Caco-2 (cell line): ENCODE results near the gene EMC10. TPM values are rescaled to one million over a fixed set of nuclear protein-coding genes. Genes with fewer than 3 reads are reported as not detected.
"Not testable (repeated sequence)": the region's sequence is repeated elsewhere in the genome, so short reads cannot be mapped to it uniquely, and the experiment has no call there.

Source experiments
- BruUV-seq: library from RNA; stranded (reverse); fragments of 400-500 nt; replicated peaks from 2 replicates; lab custom pipeline; 2021; lab: Mats Ljungman, UMichigan
- CTCF ChIA-PET: fragments of 300-600 bp; sonication (Branson Sonifier 250); formaldehyde crosslinking; loops from one replicate; lab custom pipeline; 2022; ENCODE audit warnings: antibody characterized with exemption; lab: Charles Lee
- POLR2A ChIA-PET: fragments of 300-600 bp; sonication (Branson Sonifier 250); formaldehyde crosslinking; loops from one replicate; lab custom pipeline; 2022; ENCODE audit warnings: antibody characterized with exemption; lab: Charles Lee
- DNase-seq, 2 experiments: peaks; one replicate each; pipeline versions ENCODE4 v3.0.0 to v3.0.0-alpha.2; 2020 to 2022
- H3K27me3 ChIP-seq: replicated peaks from 2 replicates; pipeline ENCODE4 v1.6.0; 2011; ENCODE audit warnings: low read length; ENCODE audit not compliant: control insufficient read depth, insufficient read depth
- H3K36me3 ChIP-seq: 2 replicates; pipeline ENCODE4 v1.5.1; 2011; ENCODE audit warnings: low read length; ENCODE audit not compliant: control insufficient read depth, insufficient read depth
- H3K4me1 ChIP-seq: fragments of 250-450 bp; sonication (Bioruptor Pico); 2 replicates; pipeline ENCODE4 v1.5.1; 2020; ENCODE audit warnings: mild to moderate bottlenecking
- H3K4me3 ChIP-seq: 2 replicates; pipeline ENCODE4 v1.5.1; 2011; ENCODE audit warnings: low read depth, mild to moderate bottlenecking, control low read depth, low read length
- H3K9me3 ChIP-seq: fragments of 250-450 bp; sonication (Bioruptor Pico); 2 replicates; pipeline ENCODE4 v1.5.1; 2020; ENCODE audit warnings: mild to moderate bottlenecking, moderate library complexity
- H3K27ac Mint-ChIP-seq: one replicate; pipeline ENCODE4 v1.8.0; 2022; ENCODE audit warnings: mixed read lengths; ENCODE audit not compliant: unreplicated experiment
- H3K27me3 Mint-ChIP-seq: one replicate; pipeline ENCODE4 v1.8.0; 2022; ENCODE audit warnings: mixed read lengths; ENCODE audit not compliant: insufficient read depth, unreplicated experiment
- H3K36me3 Mint-ChIP-seq: one replicate; pipeline ENCODE4 v1.8.0; 2022; ENCODE audit warnings: mild to moderate bottlenecking, mixed read lengths; ENCODE audit not compliant: insufficient read depth, unreplicated experiment
- H3K4me1 Mint-ChIP-seq: one replicate; pipeline ENCODE4 v1.8.0; 2022; ENCODE audit warnings: low read depth, mixed read lengths; ENCODE audit not compliant: unreplicated experiment
- H3K4me3 Mint-ChIP-seq: one replicate; pipeline ENCODE4 v1.8.0; 2022; ENCODE audit warnings: mild to moderate bottlenecking, moderate library complexity, mixed read lengths; ENCODE audit not compliant: unreplicated experiment
- H3K9me3 Mint-ChIP-seq: one replicate; pipeline ENCODE4 v1.8.0; 2022; ENCODE audit warnings: mixed read lengths; ENCODE audit not compliant: unreplicated experiment
- intact Hi-C: fragments of 100-400 bp; cut with micrococcal nuclease; formaldehyde crosslinking; loops from one replicate; pipeline ENCODE4 v1.10.0; 2022; ENCODE audit not compliant: unreplicated experiment
- total RNA-seq: library from RNA; stranded (reverse); gene quantifications from 2 replicates; pipeline ENCODE4 v1.2.3, GENCODE V29; 2022
- TF ChIP-seq, protein P1 (sequence below), 2 experiments: fragments of 200-600 bp in 1 of 2; IDR thresholded peaks; 1 replicate in 1 of 2; 2 replicates in 1 of 2; pipeline versions ENCODE4 v1.5.1 to v1.8.0; 2011 to 2022; ENCODE audit warnings: antibody characterized with exemption in 1 of 2, control low read depth in 1 of 2, inconsistent platforms in 1 of 2, low read depth in 1 of 2, low read length in 1 of 2, mild to moderate bottlenecking in 1 of 2, moderate library complexity in 1 of 2; ENCODE audit not compliant: insufficient read depth in 1 of 2, severe bottlenecking in 1 of 2, unreplicated experiment in 1 of 2

EMC10 gene
- total RNA-seq, 1 experiment from 2014 or later = 42.9 TPM

- no peaks in the 10 kb centered on the region for H3K4me1 Mint-ChIP-seq
- no peaks in the 10 kb centered on the region for H3K27me3 ChIP-seq
These were observed 46.6 kb downstream of the EMC10 start for GRCh38 chr19:50522881-50523280.

GRCh38 chr19:50528052-50528451, 51.7 kb downstream of the EMC10 start:
- not testable (repeated sequence) for BruUV-seq

More at GRCh38 chr19:50522881-50523280, 46.6 kb downstream of the EMC10 start:
- no peak for DNase-seq
- intact Hi-C loops = no loop called here
- no peaks in the 10 kb centered on the region for H3K9me3 Mint-ChIP-seq
- H3K36me3 Mint-ChIP-seq = no peaks in the 10 kb centered on the region
- H3K27ac Mint-ChIP-seq = no peak overlapping the region
- H3K9me3 ChIP-seq = no peaks in the 10 kb centered on the region
- TF ChIP-seq, protein P1, sequence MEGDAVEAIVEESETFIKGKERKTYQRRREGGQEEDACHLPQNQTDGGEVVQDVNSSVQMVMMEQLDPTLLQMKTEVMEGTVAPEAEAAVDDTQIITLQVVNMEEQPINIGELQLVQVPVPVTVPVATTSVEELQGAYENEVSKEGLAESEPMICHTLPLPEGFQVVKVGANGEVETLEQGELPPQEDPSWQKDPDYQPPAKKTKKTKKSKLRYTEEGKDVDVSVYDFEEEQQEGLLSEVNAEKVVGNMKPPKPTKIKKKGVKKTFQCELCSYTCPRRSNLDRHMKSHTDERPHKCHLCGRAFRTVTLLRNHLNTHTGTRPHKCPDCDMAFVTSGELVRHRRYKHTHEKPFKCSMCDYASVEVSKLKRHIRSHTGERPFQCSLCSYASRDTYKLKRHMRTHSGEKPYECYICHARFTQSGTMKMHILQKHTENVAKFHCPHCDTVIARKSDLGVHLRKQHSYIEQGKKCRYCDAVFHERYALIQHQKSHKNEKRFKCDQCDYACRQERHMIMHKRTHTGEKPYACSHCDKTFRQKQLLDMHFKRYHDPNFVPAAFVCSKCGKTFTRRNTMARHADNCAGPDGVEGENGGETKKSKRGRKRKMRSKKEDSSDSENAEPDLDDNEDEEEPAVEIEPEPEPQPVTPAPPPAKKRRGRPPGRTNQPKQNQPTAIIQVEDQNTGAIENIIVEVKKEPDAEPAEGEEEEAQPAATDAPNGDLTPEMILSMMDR (IDR thresholded peaks at IDR 0.05; ENCODE audit: insufficient read depth in 1 of 2, low read depth in 1 of 2, low read length in 1 of 2, severe bottlenecking in 1 of 2, unreplicated experiment in 1 of 2) = no peak
- ChIA-PET POLR2A (no interaction called here), CTCF (no interaction called here)
- peaks cover 7% of the 10 kb centered on the region for H3K27me3 Mint-ChIP-seq
- BruUV-seq = no TSS peak
- no peak overlapping the region for H3K4me3 Mint-ChIP-seq
- H3K36me3 ChIP-seq = no peaks in the 10 kb centered on the region
- no peak overlapping the region for H3K4me3 ChIP-seq
- H3K4me1 ChIP-seq = no peaks in the 10 kb centered on the region

GRCh38 chr19:50531171-50531612, 54.9 kb downstream of the EMC10 start:
- ChIA-PET POLR2A (no interaction called here), CTCF (no interaction called here)
- BruUV-seq = no TSS peak
- H3K27me3 ChIP-seq = no peaks in the 10 kb centered on the region
- no peaks in the 10 kb centered on the region for H3K36me3 ChIP-seq
- Mint-ChIP-seq H3K36me3 (no peaks in the 10 kb centered on the region), H3K9me3 (peaks cover 21% of the 10 kb centered on the region), H3K4me3 (no peak overlapping the region), H3K27me3 (peaks cover 15% of the 10 kb centered on the region), H3K27ac (no peak overlapping the region), H3K4me1 (no peaks in the 10 kb centered on the region)
- peaks cover 12% of the 10 kb centered on the region for H3K9me3 ChIP-seq
- TF ChIP-seq, protein P1 (IDR thresholded peaks at IDR 0.05; ENCODE audit: insufficient read depth in 1 of 2, low read depth in 1 of 2, low read length in 1 of 2, severe bottlenecking in 1 of 2, unreplicated experiment in 1 of 2) = no peak
- H3K4me1 ChIP-seq = no peaks in the 10 kb centered on the region
- no peak overlapping the region for H3K4me3 ChIP-seq
- DNase-seq = no peak
- intact Hi-C loops = loop anchor here (10.0 kb wide), 1 partner anchor 174 kb away; no protein-coding TSS in a partner anchor

More at GRCh38 chr19:50528052-50528451, 51.7 kb downstream of the EMC10 start:
- intact Hi-C loops, H3K36me3 ChIP-seq, H3K27ac Mint-ChIP-seq, H3K27me3 ChIP-seq, H3K36me3 Mint-ChIP-seq, DNase-seq, POLR2A ChIA-PET, H3K4me3 Mint-ChIP-seq, H3K4me3 ChIP-seq, H3K4me1 ChIP-seq, H3K4me1 Mint-ChIP-seq: not testable (repeated sequence)
- Mint-ChIP-seq H3K9me3 (peaks cover 11% of the 10 kb centered on the region), H3K27me3 (peaks cover 17% of the 10 kb centered on the region)
- peaks cover 11% of the 10 kb centered on the region for H3K9me3 ChIP-seq
- CTCF ChIA-PET = interaction anchor here (1.2 kb wide), 1 partner anchor 9 kb away, joined by 3 read pairs; no protein-coding TSS in a partner anchor
